HG02588 (cell line): ENCODE measurements around the gene PNPLA3.
A peak's percentile ranks its signal among the peaks of the same experiment; 100 is the strongest.

ENCODE experiments used
- ATAC-seq: cut with Tn5 transposase; IDR thresholded peaks from one replicate; pipeline ENCODE4 v1.9.1; 2021; ENCODE audit warnings: mild to moderate bottlenecking, moderate library complexity; ENCODE audit not compliant: unreplicated experiment

Gene PNPLA3

GRCh38 chr22:43923631-43924464 lies at the start of gene PNPLA3:
Gene PNPLA3, plus strand, starts transcription at chr22:43923805. Its CDS starts 107 bp downstream, at chr22:43923912.
- no peak for ATAC-seq

- no peak for ATAC-seq
These were observed 46.6 kb upstream of the PNPLA3 start for GRCh38 chr22:43876866-43877509.

- no peak for ATAC-seq
These were observed 45.4 kb upstream of the PNPLA3 start for GRCh38 chr22:43878079-43878795.

GRCh38 chr22:43878831-43879550 lies 44.6 kb upstream of the PNPLA3 start:
- no peak for ATAC-seq

GRCh38 chr22:43879901-43880540 lies 43.6 kb upstream of the PNPLA3 start:
- ATAC-seq = no peak

- ATAC-seq = no peak
These were observed 43.0 kb upstream of the PNPLA3 start for GRCh38 chr22:43880541-43880991.

GRCh38 chr22:43881091-43882061 lies 42.2 kb upstream of the PNPLA3 start:
- ATAC-seq = no peak

GRCh38 chr22:43882122-43882767 lies 41.4 kb upstream of the PNPLA3 start:
- ATAC-seq = no peak

- no peak for ATAC-seq
These were observed 40.5 kb upstream of the PNPLA3 start for GRCh38 chr22:43883012-43883661.

- ATAC-seq = no peak
These were observed 39.7 kb upstream of the PNPLA3 start for GRCh38 chr22:43883719-43884415.

- ATAC-seq = peak; percentile 56
These were observed 38.8 kb upstream of the PNPLA3 start for GRCh38 chr22:43884600-43885318.

GRCh38 chr22:43885319-43885671 lies 38.3 kb upstream of the PNPLA3 start:
- no peak for ATAC-seq

- no peak for ATAC-seq
These were observed 37.8 kb upstream of the PNPLA3 start for GRCh38 chr22:43885786-43886185.

GRCh38 chr22:43886231-43886630 lies 37.4 kb upstream of the PNPLA3 start:
- ATAC-seq = no peak

- no peak for ATAC-seq
These were observed 36.2 kb upstream of the PNPLA3 start for GRCh38 chr22:43887391-43887790.

- ATAC-seq = no peak
These were observed 34.9 kb upstream of the PNPLA3 start for GRCh38 chr22:43888740-43889139.

GRCh38 chr22:43889201-43889859 lies 34.3 kb upstream of the PNPLA3 start:
- ATAC-seq = no peak
